K562 (cell line): ENCODE results near the gene ADRA2A. TPM values are rescaled to one million over a fixed set of nuclear protein-coding genes. Genes with fewer than 3 reads are reported as not detected.

Source experiments
- ATAC-seq: fragments of 200-7000 bp; cut with Tn5 transposase; 3 replicates; pipeline ENCODE4 v1.9.1; 2020; ENCODE audit warnings: moderate library complexity
- BruUV-seq: library from RNA; stranded (reverse); fragments of 400-500 nt; replicated peaks from 2 replicates; lab custom pipeline; 2021; lab: Mats Ljungman, UMichigan
- CTCF ChIA-PET: fragments of 300-600 bp; formaldehyde crosslinking; extraction: SDS; loops from one replicate; lab custom pipeline; 2021; ENCODE audit warnings: low intra/inter-chr PET ratio; lab: Yijun Ruan, JAX
- POLR2A ChIA-PET: fragments of 300-600, 350-650 bp; sonication (Branson Sonifier 250); formaldehyde crosslinking; extraction: SDS; loops from one replicate; lab custom pipeline; 2021; ENCODE audit warnings: antibody characterized with exemption, inconsistent platforms; lab: Yijun Ruan, JAX
- DNase-seq, 4 experiments: peaks; one replicate each; pipeline versions ENCODE4 v3.0.0 to v3.0.0-alpha.2; 2011 to 2018; ENCODE audit warnings: low spot score in 3 of 4, mixed read lengths in 3 of 4; ENCODE audit errors: extremely low read depth in 1 of 4
- FAIRE-seq: peaks from 2 replicates; lab custom pipeline; 2011; peaks lifted over from hg19 to GRCh38; lab: Jason Lieb, UNC
- H2AFZ ChIP-seq: 2 replicates; pipeline ENCODE4 v1.6.0; 2011; ENCODE audit warnings: low read depth, low read length, control low read depth, inconsistent platforms
- H3K27ac ChIP-seq: fragments of 200-600 bp; 3 replicates; pipeline ENCODE4 v1.8.0; 2011; ENCODE audit warnings: low read depth, mild to moderate bottlenecking, control low read depth, inconsistent platforms, low read length, moderate library complexity, mixed read lengths; ENCODE audit errors: extremely low read depth
- H3K27me3 ChIP-seq, 2 experiments: fragments of 300-600 bp in 1 of 2; 2 replicates in 1 of 2; 3 replicates in 1 of 2; pipeline versions ENCODE4 v1.6.0 to v1.8.0; 2011; ENCODE audit warnings: inconsistent platforms in 2 of 2, low read length in 2 of 2, mild to moderate bottlenecking in 1 of 2, mixed read lengths in 1 of 2, moderate library complexity in 1 of 2; ENCODE audit not compliant: control insufficient read depth in 2 of 2, insufficient read depth in 2 of 2
- H3K36me3 ChIP-seq: fragments of 300-600 bp; 3 replicates; pipeline ENCODE4 v1.8.0; 2011; ENCODE audit warnings: mild to moderate bottlenecking, low read length, inconsistent platforms; ENCODE audit not compliant: control insufficient read depth, insufficient read depth
- H3K4me1 ChIP-seq, 2 experiments: fragments of 200-600 bp in 1 of 2; replicated peaks in 1 of 2; 2 replicates in 1 of 2; 3 replicates in 1 of 2; pipeline versions ENCODE4 v1.5.1 to v1.8.0; 2011; ENCODE audit warnings: inconsistent platforms in 2 of 2, low read length in 2 of 2, mild to moderate bottlenecking in 1 of 2, mixed read lengths in 1 of 2, moderate library complexity in 1 of 2; ENCODE audit not compliant: control insufficient read depth in 2 of 2, insufficient read depth in 2 of 2
- H3K4me2 ChIP-seq: 2 replicates; pipeline ENCODE4 v1.6.1; 2011; ENCODE audit warnings: low read length, control low read depth, inconsistent platforms, mixed read lengths; ENCODE audit not compliant: insufficient read depth
- H3K4me3 ChIP-seq: fragments of 200-600 bp; sonication (generic), shearing (Covaris generic); 2 replicates; pipeline ENCODE4 v1.5.1; 2016; ENCODE audit warnings: control low read depth, inconsistent platforms
- H3K79me2 ChIP-seq: fragments of 200-600 bp; 3 replicates; pipeline ENCODE4 v1.8.0; 2011; ENCODE audit warnings: low read length, inconsistent platforms; ENCODE audit not compliant: control insufficient read depth, insufficient read depth
- H3K9ac ChIP-seq, 2 experiments: 2 replicates each; pipeline versions ENCODE4 v1.6.0 to v1.6.1; 2011; ENCODE audit warnings: low read depth in 2 of 2, low read length in 2 of 2, control low read depth in 1 of 2, inconsistent platforms in 1 of 2, mild to moderate bottlenecking in 1 of 2, mixed read lengths in 1 of 2; ENCODE audit not compliant: insufficient read depth in 1 of 2
- H3K9me1 ChIP-seq: one replicate; pipeline ENCODE4 v1.6.0; 2011; ENCODE audit warnings: inconsistent platforms, mild to moderate bottlenecking, low read length, moderate library complexity; ENCODE audit not compliant: control insufficient read depth, insufficient read depth
- H3K9me3 ChIP-seq: replicated peaks from 2 replicates; pipeline ENCODE4 v1.5.1; 2011; ENCODE audit warnings: low read depth, low read length, inconsistent platforms; ENCODE audit not compliant: control insufficient read depth, insufficient read depth
- H4K20me1 ChIP-seq: replicated peaks from 2 replicates; pipeline ENCODE4 v1.6.1; 2011; ENCODE audit warnings: low read length, inconsistent platforms, mixed read lengths; ENCODE audit not compliant: control insufficient read depth, insufficient read depth
- ATF6 ChIP-seq: sonication (generic); formaldehyde crosslinking; IDR thresholded peaks from 2 replicates; pipeline ENCODE4 v1.4.0; 2020; ENCODE audit warnings: mild to moderate bottlenecking, missing genetic modification reagents
- CCAR2 ChIP-seq: fragments of 200-400 bp; formaldehyde crosslinking; IDR thresholded peaks from 2 replicates; pipeline ENCODE4 v1.6.1; 2017; ENCODE audit warnings: mild to moderate bottlenecking, low read depth, low read length
- FOXO4 ChIP-seq: fragments of 450-650 bp; formaldehyde crosslinking; IDR thresholded peaks from 2 replicates; pipeline ENCODE4 v1.4.0; 2020; ENCODE audit warnings: mild to moderate bottlenecking, moderate library complexity
- ILF3 ChIP-seq: fragments of 450-650 bp; IDR thresholded peaks from 2 replicates; pipeline ENCODE4 v1.6.1; 2018; ENCODE audit warnings: antibody characterized with exemption, mild to moderate bottlenecking, moderate library complexity, borderline replicate concordance
- JUND ChIP-seq, 2 experiments: IDR thresholded peaks; 2 replicates in 1 of 2; 3 replicates in 1 of 2; pipeline ENCODE4 v1.6.1; 2011; ENCODE audit warnings: borderline replicate concordance in 2 of 2, low read depth in 2 of 2, low read length in 2 of 2, improper control_type of control experiment in 1 of 2, missing biosample characterization in 1 of 2, missing genetic modification characterization in 1 of 2, missing genetic modification reagents in 1 of 2
- KAT2B ChIP-seq: IDR thresholded peaks from one replicate; pipeline ENCODE4 v1.6.1; 2012; ENCODE audit warnings: low read depth, mild to moderate bottlenecking, control low read depth, inconsistent platforms, low read length, moderate library complexity
- MCM2 ChIP-seq: fragments of 450-650 bp; IDR thresholded peaks from 2 replicates; pipeline ENCODE4 v1.6.1; 2017; ENCODE audit warnings: low read depth, mild to moderate bottlenecking
- NELFE ChIP-seq: IDR thresholded peaks from 2 replicates; pipeline ENCODE4 v1.6.1; 2011; ENCODE audit warnings: mild to moderate bottlenecking; ENCODE audit not compliant: insufficient read depth, insufficient read length
- PPARD ChIP-seq: fragments of 250-450 bp; sonication (Bioruptor Pico); IDR thresholded peaks from 2 replicates; pipeline ENCODE4 v1.8.0; 2022; ENCODE audit warnings: inconsistent platforms, mild to moderate bottlenecking, moderate library complexity
- RAD21 ChIP-seq, 2 experiments: fragments of 250-450 bp in 1 of 2; fragments of 450-650 bp in 1 of 2; sonication (Bioruptor Pico) in 1 of 2; formaldehyde crosslinking in 1 of 2; IDR thresholded peaks in 1 of 2; conservative IDR thresholded peaks in 1 of 2; 2 replicates each; pipeline versions ENCODE4 v1.4.0 to v1.8.0; 2020 to 2022; ENCODE audit warnings: mild to moderate bottlenecking in 2 of 2, moderate library complexity in 1 of 2
- RNF2 ChIP-seq: sonication (generic); IDR thresholded peaks from 2 replicates; pipeline ENCODE4 v1.6.1; 2016
- SMARCA5 ChIP-seq: fragments of 450-650 bp; IDR thresholded peaks from 2 replicates; pipeline ENCODE4 v1.6.1; 2016
- SOX6 ChIP-seq: fragments of 450-650 bp; IDR thresholded peaks from 2 replicates; pipeline ENCODE4 v1.6.1; 2014; ENCODE audit warnings: mild to moderate bottlenecking
- ZNF274 ChIP-seq: IDR thresholded peaks from 2 replicates; pipeline ENCODE4 v1.6.1; 2011; ENCODE audit warnings: low read depth, mild to moderate bottlenecking, low read length, moderate library complexity, borderline replicate concordance
- ZNF280B ChIP-seq: fragments of 250-450 bp; sonication (Bioruptor Pico); IDR thresholded peaks from 2 replicates; pipeline ENCODE4 v1.5.1; 2021; ENCODE audit warnings: mild to moderate bottlenecking
- ZNF511 ChIP-seq: sonication (generic); formaldehyde crosslinking; IDR thresholded peaks from 2 replicates; pipeline ENCODE4 v1.8.0; 2022; ENCODE audit warnings: mild to moderate bottlenecking, missing genetic modification reagents
- WGBS: fragments of 100-300 bp; shearing (Covaris generic); methylation state at CpG from one replicate; pipeline ENCODE4 v1.1.6; 2016; ENCODE audit warnings: low coverage, mixed read lengths; ENCODE audit not compliant: insufficient coverage; ENCODE audit errors: missing lambda C conversion rate; 5-methylcytosine and 5-hydroxymethylcytosine counted together
- in situ Hi-C: fragments of 300-500 bp; cut with MboI; formaldehyde crosslinking; loops from 4 replicates; pipeline ENCODE4 v1.15.0; 2018; ENCODE audit warnings: inconsistent platforms, mixed read lengths
- intact Hi-C: fragments of 100-400 bp; cut with micrococcal nuclease; formaldehyde crosslinking; loops from 2 replicates; pipeline ENCODE4 v1.14.2; 2022
- polyA plus RNA-seq, 8 experiments: library from polyadenylated mRNA; depleted of rRNA in 4 of 8; stranded (reverse) in 5 of 8; unstranded in 3 of 8; fragments of >200 nt; fragmentation: Nextera tagmentation in 2 of 8; fragmentation: Illumina TruSeq in 1 of 8; extraction: Ambion mirVana in 2 of 8; extraction: Trizol in 1 of 8; gene quantifications; 2 replicates each; pipeline versions ENCODE4 v1.2.1 to v1.2.3, GENCODE V29; 2011 to 2014; ENCODE audit warnings: inconsistent platforms in 1 of 8, missing spikeins in 1 of 8
- total RNA-seq, 7 experiments: library from RNA; depleted of rRNA in 6 of 7; stranded (reverse); fragments of >200 nt in 6 of 7; fragmentation: Illumina TruSeq in 2 of 7; extraction: Trizol in 2 of 7; gene quantifications; 2 replicates each; pipeline versions ENCODE4 v1.2.1 to v1.2.3, GENCODE V29; 2011 to 2021; ENCODE audit warnings: low replicate concordance in 1 of 7

Gene ADRA2A
- total and polyA plus RNA-seq, 9 of the 15 experiments (the other 6 are each of a cell fraction or from before 2014, with no cell fraction given), result not detected

GRCh38 chr10:111113961-111114757 lies 37.3 kb downstream of the ADRA2A start:
- no peak overlapping the region for H2AFZ ChIP-seq
- no peaks in the 10 kb centered on the region for H4K20me1 ChIP-seq
- FAIRE-seq (no peak), ATAC-seq (no peak), DNase-seq (no peak)
- H3K4me1 ChIP-seq, result no peaks in the 10 kb centered on the region
- POLR2A ChIA-PET, result interaction anchor here (0.5 kb wide), 1 partner anchor 11 kb away, joined by 4 read pairs; no protein-coding TSS in a partner anchor
- H3K4me3 ChIP-seq, result no peak overlapping the region
- no peaks in the 10 kb centered on the region for H3K79me2 ChIP-seq
- no peak overlapping the region for H3K27ac ChIP-seq
- CTCF ChIA-PET, result no interaction called here
- in situ Hi-C loops (no loop called here), intact Hi-C loops (no loop called here)
- H3K9me3 ChIP-seq, result no peaks in the 10 kb centered on the region
- 3% methylated on average over 11 of the region's 12 CpGs for WGBS
- no TSS peak for BruUV-seq
- no peak overlapping the region for H3K9ac ChIP-seq
- H3K27me3 ChIP-seq, result peaks cover 0 to 22% of the 10 kb centered on the region in 2 experiments; a peak in 2 of 5 replicates
- no peak overlapping the region for H3K4me2 ChIP-seq
- no peaks in the 10 kb centered on the region for H3K9me1 ChIP-seq
- H3K36me3 ChIP-seq, result no peaks in the 10 kb centered on the region
- TF ChIP-seq SMARCA5, result no peak
- TF ChIP-seq NELFE, result no peak
- no peak for TF ChIP-seq ATF6
- no peak for TF ChIP-seq PPARD (CRISPR knock-in tag)
- no peak for TF ChIP-seq JUND (IDR thresholded peaks at IDR 0.05; ENCODE audit: borderline replicate concordance, low read depth, low read length)
- no peak for TF ChIP-seq JUND (tag; IDR thresholded peaks at IDR 0.05; ENCODE audit: borderline replicate concordance, low read depth, low read length)
- no peak for TF ChIP-seq ZNF274
- TF ChIP-seq FOXO4 (CRISPR knock-in tag), result no peak
- TF ChIP-seq CCAR2, result no peak
- TF ChIP-seq ZNF280B (CRISPR knock-in tag), result no peak
- TF ChIP-seq RNF2, result no peak
- TF ChIP-seq RAD21 (CRISPR knock-in tag; conservative IDR thresholded peaks at IDR 0.05 in 1 of 2, IDR thresholded peaks at IDR 0.05 in 1 of 2), result no peak
- no peak for TF ChIP-seq ZNF511 (CRISPR knock-in tag)
- no peak for TF ChIP-seq ILF3
- no peak for TF ChIP-seq SOX6
- no peak for TF ChIP-seq MCM2
- no peak for TF ChIP-seq KAT2B
